Measurements from ENCODE around the gene IGSF3.
"Not testable (repeated sequence)": the region's sequence is repeated elsewhere in the genome, so short reads cannot be mapped to it uniquely, and the experiment has no call there.

The IGSF3 gene

GRCh38 chr1:116599369-116599768 is 68.2 kb downstream of the IGSF3 start:
- DNase-seq (ENCODE audit: low read depth in 2 of 2): not testable (repeated sequence)

GRCh38 chr1:116598420-116599036 is 69.0 kb downstream of the IGSF3 start:
- DNase-seq (ENCODE audit: low read depth in 2 of 2): not testable (repeated sequence)

GRCh38 chr1:116597388-116597787 is 70.1 kb downstream of the IGSF3 start:
- DNase-seq (ENCODE audit: low read depth in 2 of 2): not testable (repeated sequence)

GRCh38 chr1:116596742-116597307 is 70.7 kb downstream of the IGSF3 start:
- not testable (repeated sequence) for DNase-seq (ENCODE audit: low read depth in 2 of 2)

GRCh38 chr1:116595946-116596741 is 71.4 kb downstream of the IGSF3 start:
- DNase-seq (ENCODE audit: low read depth in 2 of 2): not testable (repeated sequence)

GRCh38 chr1:116595065-116595840 is 72.3 kb downstream of the IGSF3 start:
- not testable (repeated sequence) for DNase-seq (ENCODE audit: low read depth in 2 of 2)

- DNase-seq (ENCODE audit: low read depth in 2 of 2): not testable (repeated sequence)
Observed at GRCh38 chr1:116593977-116594376, 73.6 kb downstream of the IGSF3 start.

GRCh38 chr1:116593401-116593800 is 74.1 kb downstream of the IGSF3 start:
- not testable (repeated sequence) for DNase-seq (ENCODE audit: low read depth in 2 of 2)

- not testable (repeated sequence) for DNase-seq (ENCODE audit: low read depth in 2 of 2)
Observed at GRCh38 chr1:116591951-116592605, 75.5 kb downstream of the IGSF3 start.

- not testable (repeated sequence) for DNase-seq (ENCODE audit: low read depth in 2 of 2)
Observed at GRCh38 chr1:116591006-116591950, 76.3 kb downstream of the IGSF3 start.

GRCh38 chr1:116590359-116591005 is 77.1 kb downstream of the IGSF3 start:
- not testable (repeated sequence) for DNase-seq (ENCODE audit: low read depth in 2 of 2)

GRCh38 chr1:116589101-116589735 is 78.3 kb downstream of the IGSF3 start:
- DNase-seq (ENCODE audit: low read depth in 2 of 2): not testable (repeated sequence)

GRCh38 chr1:116587501-116588227 is 79.9 kb downstream of the IGSF3 start:
- no peak for DNase-seq (ENCODE audit: low read depth in 2 of 2)

- DNase-seq (ENCODE audit: low read depth in 2 of 2): no peak
Observed at GRCh38 chr1:116586741-116587143, 80.8 kb downstream of the IGSF3 start.

- no peak for DNase-seq (ENCODE audit: low read depth in 2 of 2)
Observed at GRCh38 chr1:116585886-116586285, 81.6 kb downstream of the IGSF3 start.

- DNase-seq (ENCODE audit: low read depth in 2 of 2): no peak
Observed at GRCh38 chr1:116581323-116581885, 86.1 kb downstream of the IGSF3 start.

GRCh38 chr1:116580446-116581322 is 86.8 kb downstream of the IGSF3 start:
- no peak for DNase-seq (ENCODE audit: low read depth in 2 of 2)
